NCI-H2107 (cell line): ENCODE results near the gene CDCP2.

Source experiments
- DNase-seq: peaks from one replicate; lab custom pipeline; 2025; lab: John Stamatoyannopoulos, UW

CDCP2 gene

DNA sequence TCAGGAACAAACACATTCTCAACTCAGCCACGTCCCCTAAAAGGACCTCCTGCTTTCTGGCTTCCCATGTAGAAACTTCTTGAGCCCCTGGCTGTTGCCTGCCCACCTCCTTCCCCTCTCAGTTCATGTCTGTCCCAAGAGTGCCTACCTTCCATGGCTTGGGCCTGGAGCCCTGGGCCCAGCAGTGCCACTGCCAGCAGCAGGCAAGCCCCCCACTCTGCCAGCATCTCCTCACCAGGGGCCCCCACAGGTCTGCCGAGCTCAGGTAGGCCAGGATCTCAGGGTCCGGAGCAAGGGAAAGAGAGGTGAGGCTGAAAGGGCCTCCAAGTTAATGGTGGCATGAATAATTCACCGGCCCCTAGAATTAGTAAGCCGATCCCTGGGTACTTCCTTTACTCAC lies at the start of gene CDCP2:
Gene CDCP2 (minus strand): TSS at position 305 of the 400 bp plus-strand sequence. CDS start 78 bp downstream, at position 227.
- no peak for DNase-seq

DNA sequence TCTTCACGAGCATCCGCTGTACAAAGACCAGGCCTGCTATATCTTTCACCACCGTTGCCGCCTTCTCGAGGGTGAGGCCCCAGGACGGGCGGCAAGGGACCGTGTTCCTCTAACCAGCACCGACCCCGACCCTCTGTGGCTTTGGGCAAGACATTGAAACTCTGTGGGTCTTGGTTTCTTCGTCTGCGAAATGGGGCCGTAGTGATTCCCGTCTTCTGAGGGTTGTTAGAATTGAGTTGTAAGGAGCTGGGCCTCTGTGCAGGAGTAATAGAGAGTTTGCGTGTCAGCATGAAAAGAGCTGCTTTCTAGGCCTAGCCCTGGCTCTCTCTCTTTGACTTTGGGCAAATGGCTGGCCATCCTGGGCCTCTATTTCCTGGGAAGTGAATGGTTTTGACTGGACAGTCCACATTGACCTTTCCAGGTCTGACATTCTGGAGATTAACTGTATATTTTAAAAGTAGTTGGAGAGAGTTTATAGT lies 47.8 kb upstream of the CDCP2 start:
- no peak for DNase-seq

DNA sequence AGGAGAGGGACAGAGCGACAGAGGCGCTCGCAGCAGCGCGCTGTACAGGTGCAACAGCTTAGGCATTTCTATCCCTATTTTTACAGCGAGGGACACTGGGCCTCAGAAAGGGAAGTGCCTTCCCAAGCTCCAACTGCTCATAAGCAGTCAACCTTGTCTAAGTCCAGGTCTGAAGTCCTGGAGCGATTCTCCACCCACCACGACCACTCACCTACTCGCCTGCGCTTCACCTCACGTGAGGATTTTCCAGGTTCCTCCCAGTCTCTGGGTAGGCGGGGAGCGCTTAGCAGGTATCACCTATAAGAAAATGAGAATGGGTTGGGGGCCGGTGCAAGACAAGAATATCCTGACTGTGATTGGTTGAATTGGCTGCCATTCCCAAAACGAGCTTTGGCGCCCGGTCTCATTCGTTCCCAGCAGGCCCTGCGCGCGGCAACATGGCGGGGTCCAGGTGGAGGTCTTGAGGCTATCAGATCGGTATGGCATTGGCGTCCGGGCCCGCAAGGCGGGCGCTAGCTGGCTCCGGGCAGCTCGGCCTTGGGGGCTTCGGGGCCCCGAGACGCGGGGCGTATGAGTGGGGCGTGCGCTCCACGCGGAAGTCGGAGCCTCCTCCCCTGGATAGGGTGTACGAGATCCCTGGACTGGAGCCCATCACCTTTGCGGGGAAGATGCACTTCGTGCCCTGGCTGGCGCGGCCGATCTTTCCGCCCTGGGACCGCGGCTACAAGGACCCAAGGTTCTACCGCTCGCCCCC lies 47.1 kb upstream of the CDCP2 start, which contains the start of the genes CYB5RL and MRPL37:
Gene CYB5RL (minus strand): TSS at position 266 of the 754 bp plus-strand sequence. CDS start 4,414 bp downstream, outside the sequence.
Gene MRPL37 (plus strand): TSS at position 403 of the 754 bp plus-strand sequence. CDS start 77 bp downstream, at position 480.
- peak; percentile 97 for DNase-seq

DNA sequence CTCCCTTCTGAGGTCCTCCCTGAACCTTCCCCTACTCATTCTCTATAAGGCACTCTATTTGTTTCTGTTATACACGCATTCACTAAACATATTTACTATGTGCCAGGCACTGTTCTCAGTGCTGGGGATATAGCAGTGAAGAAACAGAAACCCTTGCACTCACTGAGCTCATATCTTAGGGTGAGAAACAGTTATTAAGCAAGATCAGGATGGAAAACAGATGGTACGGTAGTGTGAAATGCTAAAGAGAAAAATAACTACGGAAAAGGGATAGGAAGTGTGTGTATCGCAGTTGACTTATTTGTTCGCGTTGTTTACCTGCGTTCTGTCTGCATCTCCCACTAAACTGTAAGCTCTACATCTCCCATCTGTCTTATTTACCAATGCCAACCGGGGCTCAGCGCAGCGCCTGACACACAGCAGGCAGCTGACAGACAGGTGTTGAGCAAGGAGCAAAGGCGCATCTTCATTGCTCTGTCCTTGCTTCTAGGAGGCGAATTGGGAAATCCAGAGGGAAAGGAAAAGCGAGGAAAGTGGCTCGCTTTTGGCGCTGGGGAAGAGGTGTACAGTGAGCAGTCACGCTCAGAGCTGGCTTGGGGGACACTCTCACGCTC lies 46.5 kb upstream of the CDCP2 start:
- no peak for DNase-seq

DNA sequence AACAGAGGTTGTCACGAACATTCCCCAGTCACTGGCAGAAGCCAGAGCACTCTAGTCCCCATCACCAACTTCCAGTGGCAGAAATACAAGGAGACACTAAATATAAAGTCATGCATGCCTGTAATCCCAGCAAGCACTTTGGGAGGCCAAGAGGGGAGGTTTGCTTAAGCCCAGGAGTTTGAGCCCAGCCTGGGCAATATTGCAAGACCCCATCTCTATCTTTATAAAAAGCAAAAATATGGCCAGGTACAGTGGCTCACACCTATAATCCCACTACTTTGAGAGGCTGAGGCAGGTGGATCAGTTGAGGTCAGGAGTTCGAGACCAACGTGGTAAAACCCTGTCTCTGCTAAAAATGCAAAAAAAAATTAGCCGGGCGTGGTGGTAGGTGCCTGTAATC lies 40.7 kb upstream of the CDCP2 start:
- DNase-seq, result no peak

DNA sequence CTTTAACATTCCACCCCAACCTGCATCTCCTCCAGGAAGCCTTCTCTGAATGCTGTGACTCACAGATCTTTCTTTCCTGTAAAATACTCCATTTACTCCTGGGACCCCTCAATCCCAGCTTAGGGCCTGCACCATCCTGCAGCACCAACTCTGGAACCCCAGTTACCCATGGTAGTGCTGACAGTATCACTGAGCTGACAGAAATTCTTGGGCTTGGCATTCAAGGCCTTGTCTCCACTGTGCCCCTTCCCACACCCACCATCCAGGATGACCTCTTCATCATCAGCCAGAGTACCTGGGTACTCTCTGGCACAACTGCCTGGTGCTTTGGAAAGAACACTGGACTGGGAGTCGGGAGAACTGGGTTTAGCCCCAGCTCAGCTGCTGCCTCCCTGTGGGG lies 38.7 kb upstream of the CDCP2 start:
- no peak for DNase-seq

DNA sequence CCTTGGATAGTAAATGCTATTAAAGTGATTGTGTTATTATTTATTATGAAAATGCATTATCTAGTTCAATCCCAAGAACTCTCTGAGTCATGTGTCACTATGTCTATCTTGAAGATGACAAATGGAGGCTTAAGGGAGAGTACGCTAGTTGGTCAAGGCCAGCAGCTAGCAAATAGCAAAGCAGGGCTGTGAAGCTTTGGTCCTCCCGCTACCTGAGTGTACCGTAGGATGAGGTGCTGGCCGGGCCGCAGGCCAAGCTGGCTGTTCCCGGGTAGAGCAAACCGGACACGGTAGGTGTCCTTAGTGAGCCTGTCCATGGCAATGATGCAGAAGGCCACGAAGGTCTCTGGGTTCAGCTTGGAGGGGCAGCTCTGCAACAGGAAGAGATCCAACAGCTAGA lies 37.7 kb upstream of the CDCP2 start:
- DNase-seq, result no peak

DNA sequence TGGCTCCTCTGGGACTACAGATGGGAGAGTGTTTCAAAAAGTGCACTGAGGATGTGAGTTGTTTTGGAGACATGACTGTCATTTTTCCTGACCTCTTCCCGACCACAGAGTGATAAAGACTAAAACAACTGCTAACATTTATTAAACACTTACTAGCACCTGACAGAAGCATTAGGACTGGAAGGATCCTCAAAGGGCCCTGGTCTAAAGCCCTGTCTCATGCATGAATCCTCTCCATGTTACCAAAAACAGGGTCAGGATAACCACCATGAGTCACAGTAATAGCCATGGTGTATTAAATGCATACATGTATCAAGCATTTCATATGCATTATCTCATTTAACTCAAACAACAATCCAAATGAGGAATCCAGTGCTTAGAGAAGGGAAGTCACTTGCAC lies 35.5 kb upstream of the CDCP2 start:
- no peak for DNase-seq

DNA sequence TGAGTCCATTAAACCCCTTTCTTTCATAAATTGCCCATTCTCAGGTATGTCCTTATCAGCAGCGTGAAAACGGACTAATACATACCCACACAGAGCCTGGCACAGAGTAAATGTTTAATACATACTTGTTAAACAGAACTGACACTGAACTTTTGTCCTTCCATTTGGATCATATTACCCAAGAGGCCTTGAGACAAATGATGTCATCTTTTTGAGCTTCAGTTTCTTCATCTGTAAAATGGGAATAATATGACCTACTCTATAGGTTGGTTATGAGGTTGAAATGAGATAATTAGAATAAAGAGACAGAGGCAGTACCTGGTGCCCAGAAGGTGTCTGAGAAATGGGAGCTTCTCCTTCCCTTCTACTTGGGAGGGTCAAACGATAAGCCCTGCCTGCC lies 33.3 kb upstream of the CDCP2 start:
- no peak for DNase-seq

DNA sequence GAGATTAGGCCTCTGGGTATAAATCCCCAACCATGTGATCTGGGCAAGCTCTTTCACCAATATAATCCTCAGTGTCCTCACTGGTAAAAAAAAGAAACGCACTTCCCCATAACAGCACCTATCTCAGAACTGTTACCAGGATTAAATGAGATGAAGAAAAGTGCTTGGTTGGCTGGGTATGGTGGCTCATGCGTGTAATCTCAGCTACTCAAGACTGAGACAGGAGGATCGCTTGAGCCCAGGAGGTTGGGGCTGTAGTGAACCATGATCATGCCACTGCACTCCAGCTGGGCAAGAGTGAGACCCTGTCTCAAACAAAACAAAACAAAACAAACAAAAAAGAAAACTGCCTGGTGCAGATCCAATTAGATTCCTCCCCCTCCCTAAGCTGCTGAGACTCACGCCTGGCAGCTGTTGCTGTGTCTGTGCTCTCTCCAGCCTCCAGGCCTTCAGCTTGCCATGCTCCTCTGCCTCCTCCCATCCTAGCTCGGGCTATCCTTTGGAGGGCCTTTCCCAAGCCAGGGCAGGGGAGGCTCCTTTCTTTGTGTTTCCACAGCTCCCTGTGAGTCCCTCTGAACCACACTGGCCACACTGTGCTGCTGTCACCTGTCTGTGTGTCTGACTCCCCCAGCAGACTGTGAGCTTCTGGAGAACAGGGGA lies 28.0 kb upstream of the CDCP2 start:
- DNase-seq, result no peak

DNA sequence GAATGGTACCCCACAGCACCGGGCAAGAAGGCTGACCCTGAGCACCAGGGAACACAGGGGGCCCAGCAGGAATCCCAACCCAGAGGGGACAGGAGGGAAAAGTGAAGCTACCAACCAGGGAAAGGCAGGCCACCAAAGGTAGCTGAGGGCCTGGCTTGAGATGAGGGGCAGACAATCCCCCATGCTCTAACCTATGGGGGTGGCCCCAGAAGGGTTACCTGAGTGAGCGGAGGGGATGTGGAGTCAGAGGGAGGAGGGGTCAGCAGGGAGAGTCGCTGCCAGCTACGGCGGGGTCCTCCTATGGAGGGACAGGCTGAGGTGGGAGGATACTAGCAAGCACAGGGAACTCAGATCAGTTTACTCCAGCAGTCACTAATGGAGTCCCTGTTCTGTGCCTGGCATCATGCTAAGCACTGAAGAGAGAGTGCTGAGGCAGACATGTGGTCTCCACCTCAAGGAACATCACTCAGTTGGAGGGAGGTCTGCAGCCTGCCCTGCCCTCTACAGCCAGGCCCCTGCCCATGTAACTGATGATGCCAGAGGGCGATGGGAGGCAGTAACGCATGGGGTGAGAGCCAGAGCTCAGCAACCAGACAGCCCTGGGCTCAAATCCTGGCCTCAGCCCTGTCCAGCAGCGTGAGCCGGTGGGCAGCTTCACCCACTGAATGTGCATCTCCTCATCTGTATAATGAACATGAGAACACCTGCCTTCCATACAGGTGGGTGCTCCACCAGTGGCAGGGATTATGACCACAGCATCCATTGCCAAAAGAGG lies 25.7 kb upstream of the CDCP2 start:
- no peak for DNase-seq

DNA sequence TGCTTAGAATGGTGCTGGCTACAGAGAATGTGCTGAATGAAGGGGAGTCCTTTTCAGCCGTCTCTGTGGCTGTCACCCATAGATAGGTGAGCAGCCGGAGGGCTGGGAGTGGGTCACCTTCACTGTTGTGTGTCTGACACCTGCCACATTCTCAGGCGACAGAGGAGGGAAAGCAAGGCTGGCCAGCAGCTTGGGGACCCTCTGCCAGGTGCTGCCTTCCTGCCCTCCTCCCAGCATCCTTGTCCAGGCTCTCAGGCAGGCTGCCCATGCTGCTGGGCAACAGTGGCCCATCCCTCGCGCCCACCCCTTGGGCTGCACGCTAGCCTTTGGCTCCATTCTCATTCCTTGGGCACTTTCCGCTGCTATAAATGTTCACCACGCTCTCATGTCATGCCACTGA lies 24.9 kb upstream of the CDCP2 start:
- DNase-seq, result no peak

DNA sequence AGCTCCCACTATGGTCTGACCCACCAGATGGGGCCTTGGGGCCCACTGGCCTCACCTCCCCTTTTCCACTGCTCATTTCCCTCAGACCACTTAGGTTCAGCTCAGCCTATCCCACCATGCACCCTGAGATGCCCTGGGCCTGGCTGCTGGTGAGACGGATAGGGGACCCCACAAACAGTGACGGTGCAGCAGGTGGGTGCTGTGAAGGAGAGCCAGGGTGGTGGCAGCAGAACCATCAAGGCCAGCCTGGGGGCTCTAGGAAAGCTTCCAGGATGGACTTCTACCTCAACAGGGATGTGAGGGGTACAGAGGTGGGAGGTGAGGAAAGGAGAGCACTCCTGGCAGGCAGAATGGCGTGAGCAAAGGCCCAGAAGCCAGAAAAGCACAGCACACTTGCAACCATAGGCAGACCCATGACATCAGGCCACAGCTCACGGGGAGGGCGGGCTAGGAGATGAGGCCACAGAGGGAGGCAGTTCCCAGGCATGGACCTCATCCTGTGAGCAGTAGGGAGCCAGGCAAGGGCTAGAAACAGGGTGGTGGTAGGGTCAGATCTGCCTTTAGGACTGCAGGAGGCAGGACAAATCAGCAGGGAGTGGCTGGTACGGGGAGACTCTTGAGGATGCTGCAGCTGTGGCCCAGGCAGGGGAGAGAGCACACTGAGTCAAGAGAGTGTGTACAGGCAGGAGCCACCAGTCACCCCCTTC lies 24.0 kb upstream of the CDCP2 start:
- no peak for DNase-seq

DNA sequence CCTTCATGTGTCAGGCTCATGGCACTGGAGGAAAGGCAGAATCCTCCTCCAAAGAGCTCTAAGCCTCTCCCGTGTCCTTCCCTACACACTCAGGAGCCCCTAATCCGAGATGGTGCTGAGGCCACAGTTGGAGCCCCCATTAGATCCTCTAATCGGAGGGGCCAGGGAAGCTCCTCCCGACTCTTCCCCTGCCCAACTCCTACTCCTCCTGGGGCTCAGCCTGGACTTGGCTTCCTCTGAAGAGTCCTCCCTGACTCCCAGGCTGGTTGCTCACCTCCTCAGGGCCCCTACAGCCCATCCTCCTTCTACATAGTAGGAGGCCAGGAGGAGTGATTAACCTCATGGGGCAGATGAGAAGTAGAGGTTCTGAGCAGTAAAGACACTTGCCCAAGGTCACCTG lies 21.3 kb upstream of the CDCP2 start:
- no peak for DNase-seq

DNA sequence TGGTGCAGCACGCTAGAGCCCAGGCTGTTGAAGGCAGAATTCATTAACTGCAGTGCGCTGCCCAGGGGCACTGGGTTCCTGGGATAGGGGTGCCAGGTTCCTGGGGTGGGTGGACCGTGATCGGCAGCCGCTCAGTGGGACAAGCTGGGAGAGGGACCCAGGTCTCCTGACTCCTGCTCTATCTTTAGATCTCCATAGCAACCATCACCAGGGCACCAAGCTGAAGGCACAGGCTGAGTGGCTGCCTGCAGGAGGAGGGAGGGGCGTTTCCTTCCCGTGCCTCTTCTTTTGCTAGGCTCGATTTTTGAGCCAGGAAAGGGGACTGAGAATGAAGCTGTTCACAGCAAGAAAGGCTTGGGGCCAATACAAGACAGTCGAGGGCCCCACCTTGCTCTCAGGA lies 20.9 kb upstream of the CDCP2 start:
- DNase-seq, result no peak

DNA sequence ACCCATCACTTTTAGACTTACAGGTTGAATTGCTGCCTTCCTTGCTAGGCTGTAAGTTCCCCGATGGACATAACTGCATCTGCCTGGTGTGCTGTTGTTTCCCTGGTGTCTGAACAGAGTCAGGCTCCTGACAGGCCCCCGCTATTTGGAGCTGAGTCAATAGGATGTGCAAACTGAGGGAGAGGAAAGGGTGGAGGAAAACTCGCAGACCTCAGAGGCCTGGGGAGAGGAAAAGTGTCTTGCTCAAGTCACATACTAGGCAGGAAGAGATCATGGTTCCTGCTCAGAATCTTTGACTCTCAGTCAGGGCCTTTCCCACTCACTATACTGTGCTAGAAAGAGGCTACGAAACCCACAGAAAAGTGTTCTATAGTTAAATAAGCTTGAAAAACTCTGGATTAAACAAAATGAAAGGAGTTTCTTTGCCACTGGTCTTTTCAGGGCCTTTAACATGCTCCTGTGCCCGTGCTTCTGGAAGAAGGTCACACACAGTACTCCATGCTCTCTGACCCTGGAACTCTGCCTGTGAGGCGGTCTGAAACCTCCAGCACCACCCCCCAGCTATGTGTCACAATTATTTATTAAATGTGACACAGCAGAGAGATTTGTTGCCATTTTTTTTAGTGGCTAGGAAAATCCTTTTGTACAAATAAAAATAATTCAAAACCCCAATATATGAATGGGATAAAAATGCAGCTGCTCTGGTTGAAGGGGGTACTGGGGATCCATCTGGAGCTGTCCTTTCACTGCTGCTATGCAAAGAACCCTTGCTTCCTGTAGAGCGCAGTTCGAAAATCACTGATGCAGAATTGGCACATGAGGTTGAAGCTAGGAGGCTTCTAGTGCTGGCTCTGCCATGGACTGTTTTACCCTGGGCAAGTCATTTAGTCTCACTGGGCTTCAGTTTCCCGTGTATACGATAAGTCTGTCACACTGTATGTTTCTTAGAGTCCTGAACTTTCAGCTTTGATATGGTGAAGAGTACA lies 20.1 kb upstream of the CDCP2 start:
- DNase-seq, result no peak

DNA sequence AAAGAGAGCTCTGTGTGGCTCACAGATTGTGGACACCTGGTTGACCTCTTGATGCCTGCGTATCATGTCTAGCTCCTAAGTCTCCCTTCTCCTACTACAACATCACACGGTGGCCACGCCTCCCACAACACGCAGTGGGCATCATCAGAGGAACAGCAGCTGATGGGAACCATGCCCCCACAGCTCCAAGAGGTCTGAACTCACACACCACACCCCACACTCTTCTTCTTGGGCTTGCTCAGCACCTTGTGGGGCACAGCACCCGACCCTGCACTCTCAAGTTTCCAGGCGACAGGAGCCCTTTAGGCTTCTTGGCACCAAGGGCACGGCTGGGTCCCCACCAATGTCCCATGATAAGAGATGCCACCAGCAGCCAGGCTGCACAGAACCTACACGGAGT lies 18.8 kb upstream of the CDCP2 start:
- no peak for DNase-seq

DNA sequence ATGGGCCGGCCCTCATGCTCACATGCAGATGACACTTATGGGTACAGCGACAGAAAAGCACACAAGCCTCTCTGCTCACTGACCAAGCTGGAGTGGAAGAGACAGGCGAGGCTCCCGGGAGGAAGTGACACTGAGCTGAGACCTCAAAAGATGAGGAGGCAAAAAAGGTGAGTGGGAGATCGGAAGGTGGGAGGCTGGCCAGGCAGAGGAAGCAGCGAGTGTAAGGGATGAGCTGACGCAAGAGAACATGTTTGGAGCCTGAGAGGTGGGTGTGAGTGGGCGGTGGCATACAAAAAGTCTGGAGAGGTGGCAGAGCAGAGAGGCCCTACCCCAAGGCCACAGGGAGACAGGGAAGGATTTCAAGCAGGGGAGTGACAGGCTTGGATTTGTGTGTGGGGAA lies 18.2 kb upstream of the CDCP2 start:
- no peak for DNase-seq

DNA sequence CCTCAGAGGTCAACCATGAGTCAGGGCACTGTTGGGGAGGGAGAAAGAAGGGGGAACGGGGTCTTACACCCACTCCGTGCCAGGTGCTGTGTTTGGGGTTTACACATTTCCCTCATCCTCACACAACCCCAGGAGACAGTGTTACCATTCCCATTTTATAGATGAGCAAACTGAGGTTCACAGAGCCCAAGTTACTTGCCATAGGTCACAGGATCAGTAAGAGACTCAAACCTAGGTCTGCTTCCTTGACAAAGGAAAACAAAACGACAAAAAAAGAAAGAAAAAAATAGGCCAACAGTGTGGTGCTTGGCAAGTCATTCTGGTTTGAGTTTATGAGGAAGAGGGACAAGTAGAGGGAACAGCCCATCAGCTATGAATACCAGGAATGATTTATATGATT lies 16.3 kb upstream of the CDCP2 start:
- DNase-seq, result no peak
